ENCODE results near the gene ACAA1.

Gene ACAA1

GRCh38 chr3:38136777-38137614, at the start of gene ACAA1:
Gene ACAA1 (minus strand): TSS chr3:38137127. CDS start chr3:38137035, 92 bp downstream.
- peak; percentile 98 for FAIRE-seq

- no peak for FAIRE-seq
Observed at GRCh38 chr3:38177181-38177580, 40.3 kb upstream of the ACAA1 start.

GRCh38 chr3:38173834-38174418, 37.0 kb upstream of the ACAA1 start:
- no peak for FAIRE-seq

GRCh38 chr3:38171622-38172021, 34.7 kb upstream of the ACAA1 start:
- no peak for FAIRE-seq

- no peak for FAIRE-seq
Observed at GRCh38 chr3:38170722-38171121, 33.8 kb upstream of the ACAA1 start.

GRCh38 chr3:38169027-38169317, 32.0 kb upstream of the ACAA1 start:
- no peak for FAIRE-seq

GRCh38 chr3:38168151-38169026, 31.5 kb upstream of the ACAA1 start:
- FAIRE-seq: no peak

GRCh38 chr3:38167591-38167990, 30.7 kb upstream of the ACAA1 start:
- FAIRE-seq: no peak

GRCh38 chr3:38165722-38166387, 28.9 kb upstream of the ACAA1 start:
- no peak for FAIRE-seq

- FAIRE-seq: peak; percentile 96
Observed at GRCh38 chr3:38164952-38165721, 28.2 kb upstream of the ACAA1 start, which contains the start of gene OXSR1. Gene OXSR1 (plus strand): TSS chr3:38165537. CDS start chr3:38165877, 340 bp downstream.

GRCh38 chr3:38164643-38164951, 27.7 kb upstream of the ACAA1 start:
- FAIRE-seq: no peak

GRCh38 chr3:38163841-38164642, 27.1 kb upstream of the ACAA1 start:
- FAIRE-seq: no peak

GRCh38 chr3:38163117-38163840, 26.4 kb upstream of the ACAA1 start:
- FAIRE-seq: no peak

- peak; percentile 69 for FAIRE-seq
Observed at GRCh38 chr3:38160704-38161103, 23.8 kb upstream of the ACAA1 start.

- FAIRE-seq: no peak
Observed at GRCh38 chr3:38158472-38158871, 21.5 kb upstream of the ACAA1 start.

GRCh38 chr3:38157595-38157994, 20.7 kb upstream of the ACAA1 start:
- no peak for FAIRE-seq

GRCh38 chr3:38157117-38157516, 20.2 kb upstream of the ACAA1 start:
- FAIRE-seq: no peak

GRCh38 chr3:38155825-38156224, 18.9 kb upstream of the ACAA1 start:
- FAIRE-seq: no peak

GRCh38 chr3:38154625-38155255, 17.8 kb upstream of the ACAA1 start:
- no peak for FAIRE-seq

- no peak for FAIRE-seq
Observed at GRCh38 chr3:38154033-38154494, 17.1 kb upstream of the ACAA1 start.

Measured in endometrium (tissue), 2 donors.